Measurements from ENCODE around the gene AGPAT3.
"Not testable (repeated sequence)": the region's sequence is repeated elsewhere in the genome, so short reads cannot be mapped to it uniquely, and the experiment has no call there.

The AGPAT3 gene, protein sequence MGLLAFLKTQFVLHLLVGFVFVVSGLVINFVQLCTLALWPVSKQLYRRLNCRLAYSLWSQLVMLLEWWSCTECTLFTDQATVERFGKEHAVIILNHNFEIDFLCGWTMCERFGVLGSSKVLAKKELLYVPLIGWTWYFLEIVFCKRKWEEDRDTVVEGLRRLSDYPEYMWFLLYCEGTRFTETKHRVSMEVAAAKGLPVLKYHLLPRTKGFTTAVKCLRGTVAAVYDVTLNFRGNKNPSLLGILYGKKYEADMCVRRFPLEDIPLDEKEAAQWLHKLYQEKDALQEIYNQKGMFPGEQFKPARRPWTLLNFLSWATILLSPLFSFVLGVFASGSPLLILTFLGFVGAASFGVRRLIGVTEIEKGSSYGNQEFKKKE

DNA sequence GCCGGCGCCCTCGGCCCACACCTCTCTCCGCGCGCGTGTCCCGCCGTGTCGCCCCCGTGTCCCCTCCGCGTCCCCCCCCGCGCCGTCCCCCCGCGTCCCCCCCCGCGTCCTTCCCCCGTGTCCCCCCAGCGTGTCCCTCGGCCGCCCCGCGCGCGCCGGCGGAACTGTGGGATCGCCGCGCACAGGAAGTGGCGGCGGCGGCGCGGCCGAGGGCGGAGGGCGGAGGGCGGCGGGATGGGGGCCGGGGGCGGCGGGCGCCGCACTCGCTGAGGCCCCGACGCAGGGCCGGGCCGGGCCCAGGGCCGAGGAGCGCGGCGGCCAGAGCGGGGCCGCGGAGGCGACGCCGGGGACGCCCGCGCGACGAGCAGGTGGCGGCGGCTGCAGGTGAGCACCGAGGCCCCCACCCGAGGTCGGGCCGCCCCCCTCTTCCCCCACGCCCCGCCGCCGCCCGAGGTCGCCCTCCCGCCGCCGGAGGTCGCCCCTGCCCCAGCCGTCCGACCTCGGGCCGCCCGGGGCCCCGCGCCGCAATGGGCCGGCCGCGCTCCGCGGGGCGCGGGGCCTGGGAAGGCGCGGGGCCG, at the start of gene AGPAT3:
Gene AGPAT3, plus strand, starts transcription at position 262 of the 578 bp plus-strand sequence. CDS start 94,459 bp downstream, outside the sequence.
- peak; percentile 28 for DNase-seq (ENCODE audit: low read depth)

DNA sequence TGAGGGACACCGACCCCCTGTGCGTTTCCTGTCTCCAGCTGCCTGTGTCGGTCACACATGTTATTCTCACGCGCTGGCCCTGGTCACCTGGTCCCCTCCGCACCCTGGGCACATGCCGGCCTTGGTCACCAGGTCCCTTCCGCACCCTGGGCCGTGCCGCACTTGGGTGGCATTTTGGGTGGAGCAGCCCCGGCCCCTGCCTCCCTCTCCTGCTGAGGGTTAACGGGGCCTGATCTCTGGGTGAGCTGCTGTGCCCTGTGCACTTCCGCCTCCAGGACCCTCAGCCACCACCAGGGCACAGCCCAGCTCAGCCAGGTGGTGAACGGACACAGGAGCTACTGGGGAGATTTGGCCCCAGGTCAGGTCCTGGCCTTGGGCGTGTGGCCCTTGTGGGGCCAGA, 49.0 kb upstream of the AGPAT3 start:
- no peak for DNase-seq (ENCODE audit: low read depth)

DNA sequence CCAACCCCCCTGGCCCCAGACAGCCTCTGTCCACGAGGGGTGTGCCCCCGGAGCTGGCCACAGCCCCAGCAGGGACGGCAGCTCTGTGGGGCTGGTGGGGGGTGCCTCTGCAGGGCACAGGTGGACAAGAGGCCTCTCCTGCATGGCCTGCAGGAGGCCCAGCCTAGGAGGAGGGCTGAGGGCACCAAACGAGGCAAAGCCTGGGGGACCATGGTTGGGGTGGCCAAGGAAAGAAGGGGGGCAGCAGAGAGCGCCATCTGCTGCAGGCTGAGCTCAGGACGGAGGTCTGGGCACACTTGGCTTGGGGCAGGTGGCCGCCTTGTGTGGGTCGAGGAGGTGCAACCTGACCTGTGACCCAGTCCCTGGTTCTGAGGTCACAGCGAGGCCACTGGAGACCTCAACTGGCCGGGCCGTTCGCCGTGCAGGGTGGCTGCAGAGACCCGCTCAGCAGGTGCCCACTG, 48.4 kb upstream of the AGPAT3 start:
- no peak for DNase-seq (ENCODE audit: low read depth)

DNA sequence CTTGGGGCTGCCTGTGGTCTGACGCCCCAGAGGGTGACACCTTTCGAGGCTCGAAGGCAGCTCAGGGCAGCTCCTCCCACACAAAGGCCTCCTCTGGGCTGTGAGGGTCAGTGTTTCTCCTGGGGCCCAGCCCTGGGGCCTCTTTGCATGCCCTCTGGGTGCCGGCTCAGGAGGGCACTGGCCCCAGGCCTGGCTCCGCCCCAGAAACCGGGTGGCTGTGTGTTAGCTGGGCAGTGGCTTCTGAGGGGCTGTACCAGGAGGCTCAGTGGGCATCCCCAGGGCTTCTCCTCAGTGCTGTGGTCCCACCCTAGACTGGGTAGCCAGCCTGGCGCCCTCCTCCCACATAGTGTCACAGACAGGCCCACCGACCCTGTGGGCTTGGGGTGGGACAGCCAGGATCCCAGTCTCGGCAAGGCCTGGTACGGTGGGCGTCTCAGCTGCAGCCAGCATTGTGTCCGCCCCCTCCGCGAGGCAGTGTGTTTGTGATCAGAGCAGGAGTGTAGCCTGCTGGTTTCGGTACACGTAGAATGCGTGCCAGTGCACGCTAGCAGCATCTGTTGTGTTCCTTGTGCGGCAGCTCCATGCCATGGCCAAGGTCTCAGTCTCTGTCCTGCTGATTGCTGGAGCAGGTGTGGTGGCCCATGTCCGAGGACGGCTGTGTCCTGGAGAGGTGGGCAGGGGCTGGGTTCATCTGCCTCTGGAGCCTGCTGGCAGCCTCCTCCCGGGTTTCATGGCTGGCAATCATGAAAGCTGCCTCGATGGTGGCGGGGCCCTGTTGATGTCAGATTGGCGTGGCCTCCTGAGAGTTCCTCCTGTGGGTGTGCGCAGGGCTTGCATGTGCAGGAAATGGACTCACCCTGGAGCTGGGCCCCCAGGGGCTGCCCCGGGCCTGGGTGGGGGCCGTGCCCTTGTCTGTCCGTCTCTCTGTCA, 47.6 kb upstream of the AGPAT3 start:
- DNase-seq (ENCODE audit: low read depth) = no peak

DNA sequence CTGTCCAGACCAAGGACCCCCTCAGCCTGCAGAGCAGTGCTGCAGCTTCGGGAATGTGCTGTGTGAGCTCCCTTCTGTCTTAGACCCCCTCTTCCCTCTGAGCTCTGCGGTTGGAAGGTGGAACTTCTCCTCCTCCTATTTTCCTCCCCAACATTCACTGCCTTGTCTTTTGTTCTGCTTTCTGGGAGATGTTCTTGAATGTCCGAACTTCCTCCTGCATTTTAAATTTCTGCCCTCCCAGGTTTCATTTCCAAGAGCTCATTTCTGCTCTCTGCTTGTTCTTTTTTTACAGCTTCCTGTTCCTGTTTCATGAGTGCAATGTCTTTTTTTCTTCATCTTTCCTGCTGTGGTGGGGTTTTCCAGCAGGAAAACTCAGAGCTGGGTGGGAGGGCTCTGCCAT, 46.3 kb upstream of the AGPAT3 start:
- DNase-seq (ENCODE audit: low read depth) = no peak

DNA sequence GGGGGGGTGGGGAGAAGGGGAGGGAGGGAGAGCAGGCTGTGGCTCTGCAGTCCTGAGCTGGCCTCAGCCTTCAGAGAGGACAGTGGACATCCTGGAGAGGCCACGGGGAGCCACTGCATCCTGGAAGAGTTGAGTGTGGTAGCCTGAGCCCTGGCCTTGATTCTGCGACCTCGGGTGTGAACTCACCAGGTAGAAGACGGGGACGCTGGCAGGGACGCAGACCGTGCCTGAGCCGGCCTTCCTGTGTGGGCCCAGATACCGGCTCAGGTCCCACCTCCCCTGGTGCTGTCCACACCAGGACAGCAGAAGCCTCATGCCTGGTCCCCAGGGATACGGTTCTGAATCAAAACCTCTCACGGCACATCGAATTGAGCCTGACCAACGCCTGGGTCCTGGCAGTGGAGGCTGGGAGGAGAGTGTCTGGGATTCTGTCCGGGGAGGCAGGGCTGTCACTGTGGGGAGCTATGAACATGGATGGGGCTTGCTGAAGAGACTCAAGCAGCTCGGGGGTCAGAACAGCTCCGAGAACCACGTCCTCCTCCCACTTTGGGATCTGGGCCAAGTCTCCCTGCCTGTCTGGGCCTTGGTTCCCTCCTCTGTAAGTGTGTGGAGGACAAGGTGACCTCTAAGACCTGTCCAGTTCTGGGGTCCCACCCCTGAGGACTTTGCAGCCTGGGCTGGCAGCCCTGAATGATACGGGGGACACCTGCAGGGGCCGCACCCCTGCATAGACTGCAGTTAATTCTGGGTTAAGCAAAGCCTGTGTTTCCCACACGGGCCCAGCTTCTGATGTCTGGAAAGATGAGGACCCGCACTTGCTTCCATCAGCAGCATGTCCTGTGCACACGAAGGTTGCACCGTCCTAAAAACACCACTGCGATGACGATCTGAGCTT, 45.3 kb upstream of the AGPAT3 start:
- DNase-seq (ENCODE audit: low read depth) = no peak

DNA sequence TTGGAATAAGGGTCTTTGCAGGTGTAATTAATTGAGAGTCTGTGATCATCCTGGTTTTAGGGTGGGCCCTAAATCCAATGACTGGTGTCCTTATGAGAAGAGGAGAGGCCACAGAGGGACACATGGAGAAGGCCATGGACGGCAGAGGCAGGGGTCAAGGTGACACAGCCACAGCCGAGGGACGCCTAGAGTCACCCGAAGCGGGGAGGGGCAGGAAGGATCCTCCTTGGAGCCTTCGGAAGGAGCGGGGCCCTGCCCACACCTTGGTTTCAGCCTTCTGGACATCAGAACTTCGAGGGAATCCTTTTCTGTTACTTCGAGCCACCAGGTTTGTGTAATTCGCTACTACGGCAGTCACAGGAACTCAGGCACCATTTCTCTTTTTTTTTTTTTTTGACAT, 44.6 kb upstream of the AGPAT3 start:
- DNase-seq (ENCODE audit: low read depth) = no peak

DNA sequence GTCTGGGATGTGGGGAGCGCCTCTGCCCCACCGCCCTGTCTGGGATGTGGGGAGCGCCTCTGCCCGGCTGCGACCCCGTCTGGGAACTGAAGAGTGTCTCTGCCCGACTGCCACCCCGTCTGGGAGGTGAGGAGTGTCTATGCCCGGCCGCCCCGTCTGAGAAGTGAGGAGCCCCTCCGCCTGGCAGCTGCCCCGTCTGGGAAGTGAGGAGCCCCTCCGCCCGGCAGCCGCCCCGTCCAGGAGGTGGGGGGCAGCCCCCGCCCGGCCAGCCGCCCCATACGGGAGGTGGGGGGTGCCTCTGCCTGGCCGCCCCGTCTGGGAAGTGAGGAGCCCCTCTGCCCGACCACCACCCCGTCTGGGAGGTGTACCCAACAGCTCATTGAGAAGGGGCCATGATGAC, 42.9 kb upstream of the AGPAT3 start:
- not testable (repeated sequence) for DNase-seq (ENCODE audit: low read depth)

DNA sequence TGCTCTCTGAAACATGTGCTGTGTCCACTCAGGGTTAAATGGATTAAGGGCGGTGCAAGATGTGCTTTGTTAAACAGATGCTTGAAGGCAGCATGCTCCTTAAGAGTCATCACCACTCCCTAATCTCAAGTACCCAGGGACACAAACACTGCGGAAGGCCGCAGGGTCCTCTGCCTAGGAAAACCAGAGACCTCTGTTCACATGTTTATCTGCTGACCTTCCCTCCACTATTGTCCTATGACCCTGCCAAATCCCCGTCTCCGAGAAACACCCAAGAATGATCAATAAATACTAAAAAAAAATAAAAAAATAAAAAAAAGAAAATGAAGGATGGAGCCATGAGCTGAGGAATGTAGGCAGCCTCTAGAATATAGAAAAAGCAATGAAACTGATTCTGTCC, 42.3 kb upstream of the AGPAT3 start:
- DNase-seq (ENCODE audit: low read depth) = not testable (repeated sequence)

DNA sequence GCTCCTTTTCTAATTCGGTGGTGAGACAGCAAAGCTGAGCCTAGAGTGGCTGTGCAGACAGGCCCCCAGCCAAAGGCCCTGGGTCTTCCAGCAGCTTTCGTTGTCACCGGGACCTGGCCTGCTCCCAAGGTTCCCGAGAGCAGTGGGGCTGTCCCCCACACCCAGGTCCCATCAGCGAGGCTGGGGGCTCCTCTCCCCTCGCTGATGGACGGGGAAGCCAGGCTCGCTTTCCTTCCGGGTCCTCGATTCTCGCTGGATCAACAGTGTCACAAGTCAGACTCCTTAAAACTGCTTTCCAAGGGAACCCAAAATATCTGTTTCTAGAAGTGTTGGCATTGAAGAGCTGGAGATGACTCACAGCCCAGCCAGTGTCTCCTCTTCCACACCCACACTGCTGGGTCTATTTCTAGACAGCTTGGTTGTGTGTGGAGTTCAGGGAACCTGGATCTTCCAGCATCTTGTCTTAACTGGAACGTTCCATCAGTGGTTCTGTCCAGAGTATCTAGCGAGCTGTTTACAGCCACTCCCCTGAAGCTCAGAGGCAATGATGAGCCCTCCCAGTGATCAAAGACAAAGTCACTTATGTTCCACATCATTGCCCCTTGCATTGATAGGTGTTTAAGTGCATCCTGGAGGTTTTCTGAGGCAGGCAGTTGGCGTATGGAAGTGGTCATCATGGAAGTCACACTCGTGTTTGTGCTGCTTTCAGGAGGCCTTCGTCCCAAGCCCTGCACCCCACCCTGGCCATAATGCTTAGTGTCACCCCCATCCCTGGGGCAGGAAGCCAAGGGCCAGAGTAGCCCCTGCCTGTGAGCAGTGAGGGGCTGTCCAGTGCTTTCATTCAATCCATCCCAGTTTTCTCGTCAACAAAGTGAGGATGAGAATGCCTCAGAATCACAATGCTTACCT, 40.4 kb upstream of the AGPAT3 start:
- no peak for DNase-seq (ENCODE audit: low read depth)

DNA sequence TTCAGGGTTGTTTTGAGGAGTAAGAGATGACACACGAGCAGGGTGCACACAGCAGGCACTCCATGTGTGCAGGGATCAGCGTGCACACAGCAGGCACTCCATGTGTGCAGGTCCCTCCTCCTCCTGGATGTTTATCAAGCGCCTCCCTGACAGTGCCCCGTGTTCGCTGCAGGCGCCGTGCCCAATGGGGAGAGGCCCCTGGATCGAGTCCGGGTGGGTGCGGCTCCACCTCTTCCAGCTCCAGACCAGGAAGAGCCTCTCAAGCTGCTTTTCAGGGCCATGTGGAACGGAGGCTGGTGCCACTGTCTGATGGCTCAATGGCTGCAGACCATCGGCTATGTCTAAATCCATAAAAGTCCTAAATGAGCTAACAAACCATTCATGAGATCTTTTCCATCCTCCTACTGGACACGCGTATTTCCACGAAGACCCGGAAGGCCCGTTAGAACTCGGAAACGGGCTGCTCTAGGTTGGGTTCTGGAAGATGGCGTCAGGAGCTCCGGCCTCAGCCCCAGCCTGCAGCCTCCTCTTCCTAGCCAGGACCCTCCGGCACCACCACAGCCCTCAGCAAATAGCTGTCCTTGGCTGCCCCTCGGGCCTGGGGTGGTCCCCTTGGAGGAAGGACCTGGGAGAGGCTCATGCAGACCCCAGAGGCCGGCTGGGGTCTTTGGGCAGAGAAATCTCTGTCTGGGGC, 39.6 kb upstream of the AGPAT3 start:
- no peak for DNase-seq (ENCODE audit: low read depth)

DNA sequence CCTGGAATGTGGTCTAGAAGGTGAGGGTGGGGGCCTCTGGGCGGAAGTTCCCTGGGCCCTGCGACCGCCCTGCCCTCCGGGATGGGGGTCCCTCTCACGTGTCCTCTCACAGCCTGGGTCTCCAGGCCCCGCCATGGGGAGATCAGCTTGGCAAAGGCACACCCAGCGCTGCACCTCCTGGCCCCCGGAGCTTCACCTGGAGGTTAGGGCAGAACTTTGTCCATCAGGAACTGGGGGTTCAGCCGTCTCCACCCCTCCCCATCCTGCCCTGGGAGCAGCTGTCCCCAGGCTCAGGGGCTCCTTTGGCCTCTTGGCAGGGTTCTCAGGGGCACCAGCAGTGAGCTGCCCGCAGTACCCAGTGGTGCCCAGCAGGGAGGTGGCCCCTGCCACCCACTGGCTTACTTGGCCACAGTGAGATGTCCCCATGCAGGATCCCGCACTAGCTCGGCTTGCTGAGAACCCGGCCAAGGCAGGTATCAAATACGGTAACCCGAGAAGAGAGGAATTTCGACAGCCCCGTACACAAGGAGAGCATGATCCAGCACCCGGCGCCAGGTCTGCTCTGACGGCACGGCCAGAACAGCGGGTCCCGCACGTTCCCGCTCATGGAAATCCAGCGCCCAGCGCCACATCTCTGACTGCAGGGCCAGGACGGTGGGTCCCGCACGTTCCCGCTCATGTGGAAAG, 38.9 kb upstream of the AGPAT3 start:
- DNase-seq (ENCODE audit: low read depth) = no peak

DNA sequence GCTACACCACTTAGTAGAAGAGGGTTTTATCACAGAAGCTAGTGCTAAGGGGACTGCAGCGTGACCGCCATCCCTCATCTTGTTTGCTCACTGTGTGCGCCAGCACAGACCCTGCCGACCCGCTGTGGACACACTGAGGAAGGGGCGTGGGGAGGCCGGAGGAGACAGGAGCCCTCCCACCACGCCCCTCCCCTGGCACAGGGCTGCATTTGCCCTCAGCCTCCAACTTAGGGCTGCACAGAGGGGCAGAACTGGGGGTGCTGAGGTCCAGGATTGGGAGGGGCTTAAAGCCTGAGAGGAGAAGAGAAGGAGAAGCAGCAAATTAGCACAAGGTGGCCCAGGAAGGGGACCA, 38.4 kb upstream of the AGPAT3 start:
- no peak for DNase-seq (ENCODE audit: low read depth)

DNA sequence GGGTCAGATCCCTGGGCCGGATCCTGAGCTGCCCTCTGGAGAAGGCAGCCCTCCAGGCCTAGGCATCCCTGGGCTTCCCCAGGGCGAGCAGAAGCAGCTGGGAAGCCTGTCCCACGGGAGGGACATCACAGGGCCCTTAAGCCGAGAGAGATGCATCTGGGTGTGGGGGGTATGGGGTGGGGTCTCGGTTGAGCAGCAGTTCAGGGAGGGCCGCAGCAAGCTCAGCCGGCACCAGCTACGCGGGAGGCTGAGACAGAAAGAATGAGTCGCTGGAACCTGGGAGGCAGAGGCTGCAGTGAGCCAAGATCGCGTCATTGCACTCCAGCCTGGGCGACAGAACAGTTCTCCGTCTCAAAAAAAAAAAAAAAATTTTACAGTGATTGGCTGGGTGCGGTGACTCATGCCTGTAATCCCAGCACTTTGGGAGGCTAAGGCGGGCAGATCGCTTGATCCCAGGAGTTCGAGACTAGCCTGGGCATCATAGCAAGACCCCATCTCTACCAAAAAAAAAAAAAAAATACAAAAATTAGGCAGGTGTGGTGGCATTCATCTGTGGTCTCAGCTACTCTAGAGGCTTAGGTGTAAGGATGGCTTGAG, 37.9 kb upstream of the AGPAT3 start:
- no peak for DNase-seq (ENCODE audit: low read depth)

DNA sequence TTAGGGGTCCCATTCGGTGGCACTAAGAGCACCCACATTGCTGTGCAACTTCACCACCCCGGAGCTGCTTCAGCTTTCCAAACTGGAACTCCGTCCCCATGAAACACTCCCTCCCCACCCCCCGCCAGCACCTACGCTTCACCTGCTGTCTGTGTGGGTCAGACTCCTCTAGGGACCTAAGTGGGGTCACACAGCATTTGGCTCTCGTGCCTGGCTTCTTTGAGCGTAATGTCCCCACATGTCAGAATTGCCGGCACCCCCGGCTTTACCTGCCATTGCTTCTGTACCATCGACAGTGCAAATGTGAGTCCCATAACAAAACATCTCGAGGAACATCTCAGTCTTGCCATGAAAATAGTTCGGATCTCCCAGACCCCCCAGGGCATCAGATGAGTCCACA, 35.9 kb upstream of the AGPAT3 start:
- no peak for DNase-seq (ENCODE audit: low read depth)

DNA sequence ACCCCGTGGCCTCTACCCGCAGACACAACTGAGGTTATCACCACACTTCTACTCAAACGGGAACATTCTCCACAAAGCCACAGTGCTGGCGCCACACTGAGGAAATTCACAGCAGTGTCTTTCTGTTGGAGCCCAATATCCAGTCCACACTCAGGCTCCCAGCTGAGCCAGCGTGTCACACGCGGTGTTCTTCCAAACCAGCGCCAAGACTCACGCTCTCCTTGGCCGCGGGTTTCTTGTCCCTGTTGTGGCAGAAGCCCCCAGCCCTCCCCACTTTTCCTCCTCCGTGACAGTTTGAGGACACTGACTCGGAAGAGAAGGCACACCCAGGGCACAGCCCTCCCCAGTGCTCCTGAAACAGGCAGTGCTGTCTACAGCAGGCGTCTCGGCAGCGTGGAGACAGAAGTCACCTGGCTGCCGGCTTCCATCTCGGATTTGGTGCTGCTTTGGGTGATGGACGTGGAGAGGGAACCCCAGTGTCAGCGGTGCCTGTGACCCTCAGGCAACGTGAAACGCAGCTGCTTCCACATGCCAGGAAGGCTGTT, 35.4 kb upstream of the AGPAT3 start:
- no peak for DNase-seq (ENCODE audit: low read depth)

DNA sequence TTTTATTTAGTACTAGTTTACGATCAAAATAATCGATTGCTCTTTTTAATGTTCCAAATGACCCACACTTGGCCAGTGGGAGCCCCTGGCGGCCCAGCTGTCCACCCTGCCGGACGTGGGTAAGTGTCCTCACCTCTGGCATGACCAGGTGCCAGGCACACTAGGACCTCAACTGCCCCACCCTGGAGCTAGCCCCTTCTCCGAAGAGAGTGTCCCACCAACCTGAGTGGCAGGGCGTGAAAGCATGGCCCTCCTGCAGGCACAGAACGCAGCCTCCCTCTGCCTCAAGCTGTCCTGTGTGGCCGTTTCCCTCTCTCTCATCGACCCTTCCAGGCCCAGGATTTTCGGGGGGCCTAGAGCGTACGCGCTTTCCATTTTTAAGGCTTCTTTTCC, 32.9 kb upstream of the AGPAT3 start:
- no peak for DNase-seq (ENCODE audit: low read depth)

DNA sequence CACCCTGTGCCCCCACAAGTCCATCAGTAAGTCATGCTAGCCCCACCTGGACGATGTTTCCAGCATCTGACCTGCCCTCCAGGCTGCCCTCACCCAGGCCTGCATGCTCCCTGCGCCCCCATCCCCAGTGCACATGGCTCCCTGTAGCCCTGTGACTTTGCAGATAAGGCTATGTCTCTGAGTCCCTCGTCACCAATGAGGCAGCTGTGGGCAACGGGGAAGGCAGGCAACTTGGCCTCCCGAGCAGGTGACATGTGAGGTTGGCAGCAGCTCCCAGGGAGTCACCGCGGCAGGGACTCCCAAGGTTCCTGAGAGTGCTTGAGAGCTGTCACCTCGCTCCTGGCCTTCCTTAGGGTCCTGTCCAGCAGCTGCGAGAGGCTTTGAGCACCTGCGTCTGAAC, 32.4 kb upstream of the AGPAT3 start:
- DNase-seq (ENCODE audit: low read depth) = no peak

Measured in activated T-helper 1 cell treated with Interleukin-2 at 50 U/mL for 16 hours (primary cell).